GM13977 (cell line): Measurements from ENCODE around the gene PDLIM7.

Experiments used
- DNase-seq: peaks from one replicate; pipeline ENCODE4 v3.0.0; 2012; ENCODE audit warnings: low spot score
- in situ Hi-C: fragments of 300-500 bp; cut with MboI; formaldehyde crosslinking; loops from one replicate; pipeline ENCODE4 v1.12.0; 2022; ENCODE audit warnings: low sequenced_read_pairs, low pct_unique_long_range_greater_than_20kb, mixed read lengths, inconsistent platforms; ENCODE audit not compliant: unreplicated experiment
- TF ChIP-seq, protein P1 (sequence below): IDR thresholded peaks from 2 replicates; pipeline ENCODE4 v1.5.1; 2012; ENCODE audit warnings: mild to moderate bottlenecking, control low read depth; ENCODE audit not compliant: insufficient read depth; ENCODE audit errors: extremely low read depth, missing control alignments

PDLIM7 gene

DNA sequence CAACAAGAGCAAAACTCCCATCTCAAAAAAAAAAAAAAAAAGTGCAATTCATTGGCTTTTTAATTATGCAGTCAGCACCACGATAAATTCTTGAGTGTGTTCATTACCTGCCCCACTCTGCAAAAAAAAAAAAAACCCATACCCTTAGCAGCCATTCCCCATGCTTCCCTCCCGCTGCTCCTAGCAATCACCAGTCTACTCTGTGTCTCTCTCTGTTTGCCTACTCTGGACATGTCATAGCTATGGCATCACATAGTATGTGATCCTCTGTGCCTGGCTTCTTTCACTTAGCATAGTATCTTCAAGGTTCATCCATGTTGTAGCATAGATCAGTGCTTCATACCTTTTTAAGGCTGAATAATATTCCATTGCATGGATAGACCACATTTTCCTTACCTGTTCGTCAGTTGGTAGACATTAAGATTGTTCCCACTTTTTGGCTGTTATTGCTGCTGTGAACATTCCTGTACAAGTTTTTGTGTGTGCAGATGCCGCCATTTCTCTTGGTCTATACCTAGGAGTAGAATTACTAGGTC, 57.8 kb downstream of the PDLIM7 start:
- no peak for DNase-seq
- in situ Hi-C loops, result no loop called here
- TF ChIP-seq, protein P1, sequence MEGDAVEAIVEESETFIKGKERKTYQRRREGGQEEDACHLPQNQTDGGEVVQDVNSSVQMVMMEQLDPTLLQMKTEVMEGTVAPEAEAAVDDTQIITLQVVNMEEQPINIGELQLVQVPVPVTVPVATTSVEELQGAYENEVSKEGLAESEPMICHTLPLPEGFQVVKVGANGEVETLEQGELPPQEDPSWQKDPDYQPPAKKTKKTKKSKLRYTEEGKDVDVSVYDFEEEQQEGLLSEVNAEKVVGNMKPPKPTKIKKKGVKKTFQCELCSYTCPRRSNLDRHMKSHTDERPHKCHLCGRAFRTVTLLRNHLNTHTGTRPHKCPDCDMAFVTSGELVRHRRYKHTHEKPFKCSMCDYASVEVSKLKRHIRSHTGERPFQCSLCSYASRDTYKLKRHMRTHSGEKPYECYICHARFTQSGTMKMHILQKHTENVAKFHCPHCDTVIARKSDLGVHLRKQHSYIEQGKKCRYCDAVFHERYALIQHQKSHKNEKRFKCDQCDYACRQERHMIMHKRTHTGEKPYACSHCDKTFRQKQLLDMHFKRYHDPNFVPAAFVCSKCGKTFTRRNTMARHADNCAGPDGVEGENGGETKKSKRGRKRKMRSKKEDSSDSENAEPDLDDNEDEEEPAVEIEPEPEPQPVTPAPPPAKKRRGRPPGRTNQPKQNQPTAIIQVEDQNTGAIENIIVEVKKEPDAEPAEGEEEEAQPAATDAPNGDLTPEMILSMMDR, result no peak

DNA sequence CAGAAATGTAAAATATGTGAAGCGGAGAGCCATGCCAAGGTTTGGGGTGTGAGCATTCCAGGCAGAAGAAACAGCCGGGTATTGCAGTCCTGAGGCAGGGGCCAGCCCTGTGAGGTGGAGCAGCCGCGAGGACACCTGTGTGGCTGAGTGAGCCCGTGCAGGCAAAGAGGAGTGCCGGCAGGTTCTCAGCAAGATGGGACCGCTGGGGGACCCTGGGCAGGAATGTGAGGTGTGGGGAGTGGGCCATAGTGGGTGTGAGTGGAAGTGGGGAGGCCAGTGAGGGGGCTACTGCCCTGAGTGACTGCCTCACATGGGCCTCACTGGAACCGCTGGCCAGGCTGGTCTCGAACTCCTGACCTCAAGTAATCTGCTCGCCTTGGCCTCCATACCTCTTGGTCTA, 58.9 kb downstream of the PDLIM7 start:
- TF ChIP-seq, protein P1, result no peak
- no peak for DNase-seq
- in situ Hi-C loops, result no loop called here

DNA sequence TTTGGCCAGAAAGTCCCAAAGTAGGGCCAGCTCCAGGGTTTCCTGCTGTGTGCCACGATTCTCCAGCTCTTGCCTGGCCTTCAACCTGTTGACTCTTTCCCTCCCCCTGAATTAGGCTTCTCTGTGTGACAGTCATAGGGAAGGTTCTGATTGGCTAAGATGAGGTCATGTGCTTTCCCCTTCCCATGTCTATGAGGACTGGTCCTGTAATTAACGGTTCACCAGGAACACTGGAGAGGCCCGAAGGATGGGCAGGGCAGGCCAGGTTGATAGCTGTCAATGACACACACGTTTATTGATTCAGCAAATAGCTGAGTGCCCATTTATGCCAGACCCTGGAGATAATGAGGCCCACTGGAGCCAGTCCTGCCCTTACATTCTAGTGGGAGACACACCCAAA, 59.8 kb downstream of the PDLIM7 start:
- in situ Hi-C loops, result no loop called here
- DNase-seq, result no peak
- TF ChIP-seq, protein P1, result no peak

DNA sequence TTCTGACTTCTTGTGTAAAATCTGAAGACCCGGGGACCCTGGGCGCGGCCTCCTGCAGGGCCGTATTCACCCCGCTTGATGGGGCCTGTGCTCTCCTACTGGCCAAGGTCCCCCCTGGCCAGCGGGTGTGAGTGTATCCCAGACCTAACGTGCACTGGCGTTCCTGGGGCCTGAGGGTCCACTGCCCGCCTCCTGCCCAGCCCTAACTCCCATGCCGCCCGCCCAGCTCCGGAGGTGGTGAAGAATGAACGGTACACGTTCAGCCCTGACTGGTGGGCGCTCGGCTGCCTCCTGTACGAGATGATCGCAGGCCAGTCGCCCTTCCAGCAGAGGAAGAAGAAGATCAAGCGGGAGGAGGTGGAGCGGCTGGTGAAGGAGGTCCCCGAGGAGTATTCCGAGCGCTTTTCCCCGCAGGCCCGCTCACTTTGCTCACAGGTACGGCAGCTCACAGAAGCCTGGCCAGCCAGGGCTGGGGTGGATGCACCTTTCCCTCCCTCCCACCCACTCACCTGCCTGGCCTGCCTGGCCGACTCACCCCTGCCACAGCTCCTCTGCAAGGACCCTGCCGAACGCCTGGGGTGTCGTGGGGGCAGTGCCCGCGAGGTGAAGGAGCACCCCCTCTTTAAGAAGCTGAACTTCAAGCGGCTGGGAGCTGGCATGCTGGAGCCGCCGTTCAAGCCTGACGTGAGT, 61.4 kb downstream of the PDLIM7 start:
- TF ChIP-seq, protein P1, result no peak
- in situ Hi-C loops, result no loop called here
- DNase-seq, result no peak

DNA sequence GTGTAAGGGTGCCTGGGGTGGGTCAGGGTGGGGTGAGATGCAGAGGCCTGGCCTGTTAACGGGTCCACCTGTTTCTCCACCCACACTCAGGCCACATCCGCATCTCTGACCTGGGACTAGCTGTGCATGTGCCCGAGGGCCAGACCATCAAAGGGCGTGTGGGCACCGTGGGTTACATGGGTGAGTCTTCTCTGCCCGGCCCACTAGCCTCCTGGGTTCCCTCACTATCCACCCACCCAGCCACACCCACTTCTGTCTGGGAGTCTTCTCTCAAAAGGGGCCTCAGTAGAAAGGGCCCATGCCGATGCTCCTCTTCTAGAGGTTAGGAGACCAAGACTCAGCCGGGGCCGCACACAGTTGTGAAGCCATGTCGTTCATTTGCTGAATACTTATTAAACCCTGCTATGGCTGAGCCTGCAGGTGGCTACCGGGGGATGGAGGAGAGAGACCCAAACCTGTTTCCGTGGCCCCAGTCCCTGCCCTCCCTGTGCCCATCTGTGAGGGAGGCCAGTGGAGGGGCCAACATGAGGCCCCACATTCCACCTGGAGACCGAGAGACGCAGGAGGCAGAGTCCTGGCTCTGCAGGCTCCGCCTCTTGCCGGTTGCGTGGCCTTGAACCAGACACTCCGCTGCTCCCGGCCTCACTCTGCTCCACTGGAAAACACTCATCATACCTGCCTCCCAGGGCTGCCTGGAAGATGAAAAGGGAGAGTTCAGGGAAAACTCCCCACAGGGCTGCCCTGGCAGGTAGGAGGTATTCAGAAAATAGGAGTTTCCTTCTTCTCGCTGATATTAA, 62.3 kb downstream of the PDLIM7 start:
- TF ChIP-seq, protein P1, result no peak
- no peak for DNase-seq
- in situ Hi-C loops, result no loop called here

DNA sequence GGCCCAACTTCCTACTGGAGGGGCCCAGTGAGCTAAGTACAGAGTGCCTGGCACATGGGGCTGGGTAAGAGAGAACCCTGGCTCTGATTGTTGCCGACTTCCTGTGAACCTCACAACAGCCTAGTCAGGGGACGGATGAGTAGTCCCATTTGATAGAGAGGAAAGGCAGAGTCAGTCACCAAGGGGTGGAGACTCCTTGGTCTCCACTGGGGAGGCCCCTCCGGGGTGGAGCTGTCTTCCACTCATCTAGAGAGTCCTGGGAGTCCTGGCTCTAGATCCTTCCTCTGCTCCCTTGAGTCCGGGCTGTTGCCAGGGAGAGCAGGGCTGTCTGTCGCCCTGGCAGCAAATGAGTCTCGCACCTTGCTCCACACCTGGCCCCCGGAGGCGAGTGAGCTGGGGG, 63.0 kb downstream of the PDLIM7 start:
- in situ Hi-C loops, result no loop called here
- TF ChIP-seq, protein P1, result no peak
- no peak for DNase-seq
